ENCODE data around the gene PDGFRB. TPM values are rescaled to one million over a fixed set of nuclear protein-coding genes. Genes with fewer than 3 reads are reported as not detected.
A peak's percentile ranks its signal among the peaks of the same experiment; 100 is the strongest.

Gene PDGFRB
- total RNA-seq, 1 donor from 2014 or later: 2.9 TPM

- TF ChIP-seq CTCF (IDR thresholded peaks at IDR 0.05; ENCODE audit: partially characterized antibody, unreplicated experiment): no peak
- H3K36me3 Mint-ChIP-seq (ENCODE audit: unreplicated experiment): no peaks in the 10 kb centered on the region
- peaks cover 14% of the 10 kb centered on the region for H3K4me1 Mint-ChIP-seq (ENCODE audit: low read depth, unreplicated experiment)
- H3K27me3 Mint-ChIP-seq (ENCODE audit: unreplicated experiment): peaks cover 7% of the 10 kb centered on the region
- no peak overlapping the region for H3K4me3 Mint-ChIP-seq (ENCODE audit: unreplicated experiment)
- no peak overlapping the region for H3K27ac Mint-ChIP-seq (ENCODE audit: unreplicated experiment)
- DNase-seq: no peak
- peaks cover 3% of the 10 kb centered on the region for H3K9me3 Mint-ChIP-seq (ENCODE audit: unreplicated experiment)
Measured at GRCh38 chr5:150148117-150148927, 7.3 kb downstream of the PDGFRB start.

GRCh38 chr5:150147670-150148069 is 8.0 kb downstream of the PDGFRB start:
- peaks cover 14% of the 10 kb centered on the region for H3K4me1 Mint-ChIP-seq (ENCODE audit: low read depth, unreplicated experiment)
- DNase-seq: no peak
- peaks cover 3% of the 10 kb centered on the region for H3K9me3 Mint-ChIP-seq (ENCODE audit: unreplicated experiment)
- TF ChIP-seq CTCF (IDR thresholded peaks at IDR 0.05; ENCODE audit: partially characterized antibody, unreplicated experiment): no peak
- H3K27ac Mint-ChIP-seq (ENCODE audit: unreplicated experiment): no peak overlapping the region
- peaks cover 7% of the 10 kb centered on the region for H3K27me3 Mint-ChIP-seq (ENCODE audit: unreplicated experiment)
- no peaks in the 10 kb centered on the region for H3K36me3 Mint-ChIP-seq (ENCODE audit: unreplicated experiment)
- H3K4me3 Mint-ChIP-seq (ENCODE audit: unreplicated experiment): no peak overlapping the region

DNA sequence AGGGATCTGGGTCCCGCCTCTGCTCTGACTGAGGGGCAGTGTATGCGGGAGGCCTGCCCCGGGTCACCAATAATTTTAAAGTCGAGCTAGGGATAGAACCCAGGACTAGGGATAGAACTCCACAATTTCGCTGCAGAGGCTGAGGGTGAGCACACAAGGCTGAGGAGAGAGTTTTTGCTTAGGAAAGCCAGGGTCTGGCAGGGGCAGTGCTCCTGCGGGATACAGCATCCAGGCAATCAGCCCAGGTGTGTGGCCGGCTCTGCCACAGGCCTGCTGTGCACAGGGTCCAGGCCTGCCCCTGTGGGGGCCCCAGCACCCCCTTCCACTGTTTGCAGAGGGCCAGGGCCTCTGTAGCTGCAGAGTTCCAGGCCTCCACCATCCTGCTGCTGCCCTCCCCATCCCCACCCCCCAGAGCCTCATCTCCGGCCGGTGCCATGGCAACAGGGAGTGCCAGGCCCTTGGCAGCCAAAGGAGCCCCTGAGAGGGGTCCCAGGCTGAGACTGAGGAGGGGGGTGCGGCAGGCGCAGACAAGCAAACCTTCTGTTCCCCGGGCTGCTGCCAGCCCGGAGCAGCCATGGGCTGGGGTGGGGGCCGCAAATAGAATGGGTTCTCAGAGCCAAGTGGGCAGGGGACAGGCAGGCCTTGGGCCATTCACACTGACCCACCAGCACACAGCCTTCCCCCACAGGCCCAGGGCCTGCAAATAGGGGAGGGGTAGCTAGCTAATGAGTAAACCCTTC is 8.6 kb downstream of the PDGFRB start:
- H3K36me3 Mint-ChIP-seq (ENCODE audit: unreplicated experiment): no peaks in the 10 kb centered on the region
- H3K4me3 Mint-ChIP-seq (ENCODE audit: unreplicated experiment): no peak overlapping the region
- TF ChIP-seq CTCF (IDR thresholded peaks at IDR 0.05; ENCODE audit: partially characterized antibody, unreplicated experiment): no peak
- peaks cover 7% of the 10 kb centered on the region for H3K27me3 Mint-ChIP-seq (ENCODE audit: unreplicated experiment)
- DNase-seq: no peak
- H3K27ac Mint-ChIP-seq (ENCODE audit: unreplicated experiment): no peak overlapping the region
- H3K9me3 Mint-ChIP-seq (ENCODE audit: unreplicated experiment): peaks cover 3% of the 10 kb centered on the region
- peaks cover 12% of the 10 kb centered on the region for H3K4me1 Mint-ChIP-seq (ENCODE audit: low read depth, unreplicated experiment)

- no peak for TF ChIP-seq CTCF (IDR thresholded peaks at IDR 0.05; ENCODE audit: partially characterized antibody, unreplicated experiment)
- no peak for DNase-seq
- H3K27ac Mint-ChIP-seq (ENCODE audit: unreplicated experiment): no peak overlapping the region
- H3K9me3 Mint-ChIP-seq (ENCODE audit: unreplicated experiment): peaks cover 3% of the 10 kb centered on the region
- no peaks in the 10 kb centered on the region for H3K36me3 Mint-ChIP-seq (ENCODE audit: unreplicated experiment)
- H3K4me3 Mint-ChIP-seq (ENCODE audit: unreplicated experiment): no peak overlapping the region
- peaks cover 17% of the 10 kb centered on the region for H3K4me1 Mint-ChIP-seq (ENCODE audit: low read depth, unreplicated experiment)
- H3K27me3 Mint-ChIP-seq (ENCODE audit: unreplicated experiment): peaks cover 7% of the 10 kb centered on the region
Measured at GRCh38 chr5:150146235-150146634, 9.4 kb downstream of the PDGFRB start.

DNA sequence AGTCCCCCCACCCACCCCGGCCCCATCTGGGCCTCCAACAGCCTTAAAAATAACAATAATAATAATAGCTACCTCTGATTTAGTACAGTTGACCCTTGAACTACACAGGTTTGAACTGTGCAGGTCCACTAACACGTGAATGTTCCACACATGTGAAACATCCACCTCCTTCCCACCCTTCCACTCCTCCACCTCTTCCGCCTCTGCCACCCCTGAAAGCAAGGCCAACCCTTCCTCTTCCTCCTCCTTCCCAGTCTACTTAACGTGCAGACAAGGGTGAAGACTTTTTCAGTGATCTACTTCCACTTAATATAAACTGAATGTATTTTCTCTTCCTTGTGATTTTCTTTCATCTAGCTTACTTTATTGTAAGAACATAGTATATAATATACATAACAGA is 10.8 kb downstream of the PDGFRB start:
- no peak for TF ChIP-seq CTCF (IDR thresholded peaks at IDR 0.05; ENCODE audit: partially characterized antibody, unreplicated experiment)
- Mint-ChIP-seq H3K4me3 (ENCODE audit: unreplicated experiment) (peak overlapping the region; percentile 13), H3K4me1 (ENCODE audit: low read depth, unreplicated experiment) (peaks cover 22% of the 10 kb centered on the region), H3K36me3 (ENCODE audit: unreplicated experiment) (no peaks in the 10 kb centered on the region), H3K27ac (ENCODE audit: unreplicated experiment) (no peak overlapping the region), H3K9me3 (ENCODE audit: unreplicated experiment) (peaks cover 3% of the 10 kb centered on the region), H3K27me3 (ENCODE audit: unreplicated experiment) (peaks cover 7% of the 10 kb centered on the region)
- DNase-seq: no peak

Data from glutamatergic neuron (in vitro differentiated cells).